ENCODE results near the gene DUOX1.

GRCh38 chr15:45133561-45133920, 3.7 kb downstream of the DUOX1 start:
- no peak for TF ChIP-seq FOXP2 (optimal IDR thresholded peaks at IDR 0.05; ENCODE audit: control extremely low read depth, extremely low read length, insufficient read depth)
- no peak for TF ChIP-seq EZH2 (IDR thresholded peaks at IDR 0.05)
- no peak for TF ChIP-seq POLR2AphosphoS5 (IDR thresholded peaks at IDR 0.05; ENCODE audit: borderline replicate concordance, low read depth, low read length)
